HG02943 (cell line): ENCODE measurements around the gene CCDC34.

Source experiments
- ATAC-seq: cut with Tn5 transposase; IDR thresholded peaks from one replicate; pipeline ENCODE4 v1.9.1; 2021; ENCODE audit warnings: mild to moderate bottlenecking, low read depth, moderate library complexity; ENCODE audit not compliant: unreplicated experiment

Gene CCDC34

GRCh38 chr11:27392278-27393114 lies 29.5 kb upstream of the CCDC34 start:
- no peak for ATAC-seq

- ATAC-seq, result no peak
These were observed 28.5 kb upstream of the CCDC34 start for GRCh38 chr11:27391331-27392015.

DNA sequence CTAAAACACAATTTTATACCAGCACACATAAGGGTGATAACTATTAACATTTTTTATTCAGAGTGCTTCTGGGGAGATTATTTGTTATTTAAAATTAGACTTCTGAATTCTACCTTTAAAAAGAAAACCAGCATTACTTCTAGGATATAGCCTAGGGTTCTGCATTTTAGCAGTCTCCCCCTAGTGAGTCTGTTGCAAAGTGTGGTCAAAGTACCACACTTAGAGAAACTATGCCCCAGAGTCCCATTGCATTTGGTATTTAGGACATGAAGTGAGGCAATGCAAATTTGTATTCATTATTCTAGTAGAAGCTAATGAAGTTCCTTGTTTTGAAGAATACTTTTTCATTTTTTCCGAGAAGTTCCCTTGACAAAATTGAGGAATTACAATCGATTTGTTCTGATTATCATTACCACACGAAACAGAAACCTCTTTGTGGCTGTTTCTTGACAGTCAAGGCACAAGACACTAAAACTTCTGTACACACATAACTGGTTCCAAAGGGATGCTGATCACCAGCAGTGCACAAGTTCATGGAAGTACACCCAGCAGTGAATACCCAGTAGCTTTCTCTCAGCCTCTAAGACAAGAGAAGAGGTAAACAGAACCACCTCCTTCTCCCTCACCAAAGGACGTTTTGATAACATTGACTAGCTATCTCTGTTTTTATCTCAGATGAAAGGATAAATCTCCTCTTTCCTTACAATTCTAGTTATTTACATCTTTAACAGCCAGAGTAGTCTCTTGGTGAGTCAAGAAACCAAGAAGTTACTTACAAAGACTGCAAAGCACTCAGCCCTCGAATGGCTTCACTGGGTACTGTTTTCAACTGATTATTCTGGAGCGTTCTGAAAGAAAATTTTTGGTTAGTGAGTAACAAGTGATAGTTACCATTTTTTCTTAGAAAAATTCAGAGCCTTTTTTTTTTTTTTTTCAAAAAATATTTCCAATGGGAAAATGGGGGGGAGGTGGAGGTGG lies 27.6 kb upstream of the CCDC34 start:
- no peak for ATAC-seq

GRCh38 chr11:27388869-27389268 lies 25.9 kb upstream of the CCDC34 start:
- ATAC-seq, result no peak

GRCh38 chr11:27388001-27388400 lies 25.0 kb upstream of the CCDC34 start:
- no peak for ATAC-seq

DNA sequence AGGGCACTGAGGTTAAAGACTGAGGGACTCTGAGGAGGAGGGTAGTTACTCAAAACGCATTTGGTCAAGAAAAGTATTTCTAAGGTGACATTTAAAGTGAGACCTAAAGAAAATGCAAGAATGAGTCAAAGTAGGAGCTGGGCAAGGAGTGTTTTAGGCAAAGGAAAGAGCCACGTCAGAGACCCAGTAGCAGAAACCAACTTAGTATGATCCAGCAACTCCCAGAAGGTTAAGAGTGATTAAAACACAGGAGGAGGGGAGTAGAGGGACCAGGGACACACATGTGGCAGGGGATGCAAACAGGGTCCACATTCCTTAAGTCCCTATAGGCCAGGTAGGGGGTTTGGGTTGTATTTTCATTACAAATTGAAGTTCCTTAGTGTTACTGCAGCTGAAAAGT lies 24.3 kb upstream of the CCDC34 start:
- ATAC-seq, result no peak

- no peak for ATAC-seq
These were observed 23.3 kb upstream of the CCDC34 start for GRCh38 chr11:27386181-27386845.

DNA sequence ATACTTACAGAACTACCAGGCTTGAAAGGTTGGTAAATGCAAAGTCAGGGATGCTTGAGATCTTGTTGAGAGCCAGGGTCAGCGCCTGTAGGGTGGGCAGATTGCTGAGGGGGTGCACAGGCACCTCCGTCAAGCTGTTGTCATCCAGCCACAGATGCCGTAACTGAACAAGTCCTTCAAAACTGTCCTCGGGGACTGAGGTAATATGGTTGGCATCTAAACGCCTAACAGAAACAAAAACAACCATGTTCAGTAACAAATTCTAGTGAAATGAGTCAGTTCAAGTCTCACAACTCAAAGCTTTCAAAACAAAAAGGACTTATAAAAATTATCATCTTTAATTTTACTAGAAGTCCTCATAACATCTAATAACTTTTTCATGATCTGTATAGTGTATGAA lies 22.2 kb upstream of the CCDC34 start:
- no peak for ATAC-seq

DNA sequence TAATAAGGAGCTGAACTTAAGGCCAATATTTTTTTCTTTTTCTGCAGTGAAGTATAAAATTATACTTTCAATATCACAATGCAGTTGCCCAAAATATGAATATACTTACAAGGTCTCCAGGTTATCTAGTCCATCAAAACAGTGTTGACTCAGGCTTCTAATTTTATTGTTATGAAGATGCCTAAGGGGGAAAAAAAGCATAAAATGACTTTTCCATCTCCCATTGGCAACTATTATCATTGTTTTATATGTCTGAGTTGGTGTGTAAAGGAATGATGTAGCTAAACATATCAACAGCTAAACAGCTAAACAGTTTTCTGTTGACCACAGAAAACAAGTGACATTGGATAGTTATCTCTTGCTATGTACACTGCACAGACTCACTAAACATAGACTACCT lies 21.2 kb upstream of the CCDC34 start:
- no peak for ATAC-seq

DNA sequence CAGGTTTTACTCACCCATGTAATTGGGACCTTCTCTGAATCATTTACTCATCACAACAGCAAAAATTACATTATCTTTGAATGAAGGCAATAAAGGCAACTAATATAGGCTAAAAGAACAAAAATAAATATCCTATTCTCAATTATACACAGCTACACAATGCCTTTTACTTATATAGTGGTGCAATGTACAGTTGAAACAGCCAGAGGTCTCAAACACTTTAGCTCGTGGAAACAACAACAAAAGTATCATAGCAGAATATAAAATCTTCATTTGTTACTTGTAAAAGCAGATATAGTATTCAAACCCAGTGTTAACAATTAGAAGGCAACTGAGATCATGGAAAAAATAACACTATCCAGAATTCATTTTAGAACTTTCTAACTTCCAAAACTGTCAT lies 20.6 kb upstream of the CCDC34 start:
- no peak for ATAC-seq

DNA sequence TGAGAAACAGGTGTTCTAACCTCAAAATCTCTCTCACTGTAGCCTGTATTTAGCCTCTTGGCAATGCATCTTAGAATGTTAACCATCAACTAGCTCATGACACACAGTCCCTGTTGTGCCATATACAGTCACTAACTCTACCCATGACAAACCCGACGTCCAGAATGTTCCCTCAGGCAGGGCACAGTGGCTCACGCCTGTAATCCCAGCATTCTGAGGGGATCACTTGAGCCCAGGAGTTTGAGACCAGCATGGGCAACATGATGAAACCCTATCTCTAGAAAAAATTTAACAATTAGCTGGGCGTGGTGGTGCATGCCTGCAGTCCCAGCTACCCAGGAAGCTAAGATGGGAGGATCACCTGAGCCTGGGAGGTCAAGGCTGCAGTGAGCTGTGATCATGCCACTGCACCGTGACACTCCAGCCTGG lies 18.2 kb upstream of the CCDC34 start:
- peak; percentile 77 for ATAC-seq

GRCh38 chr11:27380771-27381170 lies 17.8 kb upstream of the CCDC34 start:
- no peak for ATAC-seq

GRCh38 chr11:27379449-27379848 lies 16.4 kb upstream of the CCDC34 start:
- no peak for ATAC-seq

DNA sequence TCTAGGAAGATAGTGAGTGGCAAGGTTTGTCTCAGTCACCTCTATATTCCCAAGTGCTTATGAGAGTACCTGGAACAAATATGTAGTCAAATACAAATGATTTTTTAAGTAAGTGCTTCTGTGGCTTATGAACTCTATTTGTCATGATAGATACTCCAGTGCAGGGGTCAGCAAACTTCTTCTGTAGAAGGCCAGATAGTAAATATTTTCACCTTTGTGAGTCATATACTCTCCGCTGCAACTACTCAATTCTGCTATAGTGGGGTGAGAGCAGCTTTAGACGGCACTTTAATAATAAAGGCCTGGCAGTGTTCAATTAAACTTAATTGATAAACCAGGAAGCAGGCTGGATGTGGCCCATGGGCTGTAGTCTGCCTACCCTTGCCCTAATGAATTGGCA lies 12.4 kb upstream of the CCDC34 start:
- ATAC-seq, result no peak

GRCh38 chr11:27373856-27374602 lies 11.0 kb upstream of the CCDC34 start:
- ATAC-seq, result no peak

- ATAC-seq, result no peak
These were observed 10.4 kb upstream of the CCDC34 start for GRCh38 chr11:27373392-27373791.

DNA sequence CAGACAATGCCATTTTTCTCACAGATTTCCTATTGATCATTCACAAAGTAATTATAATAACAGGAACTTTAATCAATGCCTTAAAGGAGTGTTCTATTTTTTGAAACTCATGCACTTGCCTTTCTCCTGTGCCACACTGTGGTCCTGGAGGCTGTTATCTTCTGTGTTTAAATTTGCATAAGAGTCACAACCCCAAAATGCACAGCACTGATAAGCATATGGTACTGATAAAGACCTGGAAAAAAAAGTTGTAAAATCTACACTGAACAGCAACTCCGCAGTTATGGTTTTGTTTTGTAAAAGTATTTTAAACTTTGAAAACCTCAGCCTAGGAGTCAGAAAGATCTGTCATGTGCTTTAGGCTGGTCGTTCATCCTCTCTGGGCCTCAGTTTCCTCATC lies 9.1 kb upstream of the CCDC34 start:
- no peak for ATAC-seq

DNA sequence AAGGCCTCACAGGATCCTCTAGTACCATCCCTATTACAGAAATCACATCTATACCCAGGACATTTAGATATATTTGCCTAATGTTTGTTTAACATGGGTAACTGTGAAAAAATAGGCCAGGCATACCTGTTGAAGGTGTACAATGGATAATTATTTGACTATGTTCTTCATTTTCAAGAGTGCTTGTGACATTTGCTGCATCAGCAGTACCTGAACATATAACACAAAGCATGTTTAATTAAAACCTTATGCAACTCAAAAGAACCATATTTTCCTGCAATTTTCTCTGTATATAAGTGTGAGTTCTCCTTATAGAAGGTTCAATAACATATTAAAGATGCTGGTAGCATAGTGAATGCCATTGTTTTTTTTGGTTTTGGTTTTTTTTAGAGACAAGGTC lies 8.5 kb upstream of the CCDC34 start:
- ATAC-seq, result no peak

DNA sequence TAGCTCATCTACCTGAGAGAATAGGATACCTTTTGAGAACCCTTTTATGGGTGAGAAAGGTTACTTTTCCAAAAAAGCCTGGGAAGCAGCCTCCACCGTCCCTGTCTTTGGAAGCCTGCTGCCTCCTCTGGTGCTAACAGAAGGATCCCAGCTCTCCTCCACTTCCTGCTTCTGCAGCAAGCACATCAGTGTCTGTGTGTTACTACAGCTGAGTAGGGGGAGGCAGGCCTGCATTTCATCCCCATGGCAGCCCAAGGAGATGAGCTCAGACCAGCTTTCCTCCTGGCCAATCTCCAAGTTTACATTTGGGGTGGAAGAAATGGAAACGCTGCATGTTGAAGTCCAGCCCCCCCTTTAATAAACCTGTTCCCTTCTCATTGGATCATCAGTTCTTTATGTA lies 7.4 kb upstream of the CCDC34 start:
- no peak for ATAC-seq

DNA sequence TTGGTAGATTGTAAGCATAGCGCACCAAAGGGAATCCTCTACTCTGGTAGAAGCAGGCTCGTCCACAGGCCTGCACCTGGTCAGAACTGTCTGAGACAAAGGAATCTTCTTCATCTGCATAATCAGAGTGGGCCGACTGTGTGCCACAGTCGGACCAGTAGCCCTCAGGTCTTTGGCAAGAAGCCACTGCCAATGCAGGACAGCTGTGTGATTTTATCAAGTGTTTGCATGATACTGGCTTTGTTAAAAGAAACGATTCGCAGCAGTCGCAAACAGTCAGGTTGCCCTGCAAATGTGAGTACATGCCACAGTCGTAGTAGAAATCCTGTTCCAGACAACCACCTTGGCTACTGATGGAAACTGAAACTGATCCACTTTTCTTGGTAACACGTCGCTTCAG lies 4.9 kb upstream of the CCDC34 start:
- ATAC-seq, result no peak
